Keratinocyte (primary cell): Measurements from ENCODE around the gene OLR1.

ENCODE experiments used
- CTCF ChIP-seq, 3 experiments: IDR thresholded peaks in 1 of 3; conservative IDR thresholded peaks in 1 of 3; optimal IDR thresholded peaks in 1 of 3; 2 replicates in 2 of 3; 3 replicates in 1 of 3; pipeline versions ENCODE3 to v1.5.1; 2011; ENCODE audit warnings: low read length in 3 of 3, mild to moderate bottlenecking in 3 of 3, moderate library complexity in 2 of 3, control low read depth in 1 of 3, inconsistent platforms in 1 of 3; ENCODE audit not compliant: insufficient read depth in 2 of 3; ENCODE audit errors: extremely low read depth in 1 of 3
- EZH2 ChIP-seq: IDR thresholded peaks from one replicate; pipeline ENCODE4 v1.6.1; 2012; ENCODE audit warnings: inconsistent platforms, mild to moderate bottlenecking, low read length, moderate library complexity

- TF ChIP-seq CTCF (optimal IDR thresholded peaks at IDR 0.05 in 1 of 3, IDR thresholded peaks at IDR 0.05 in 1 of 3, conservative IDR thresholded peaks at IDR 0.05 in 1 of 3; ENCODE audit: extremely low read depth in 1 of 3, insufficient read depth in 2 of 3, low read length in 3 of 3) (no peak), EZH2 (no peak)
Measured at GRCh38 chr12:10215436-10215835, 43.5 kb upstream of the OLR1 start.
